SJSA1 (cell line): ENCODE measurements around the gene OR8D1. TPM values are rescaled to one million over a fixed set of nuclear protein-coding genes. Genes with fewer than 3 reads are reported as not detected.
"Not testable (repeated sequence)": the region's sequence is repeated elsewhere in the genome, so short reads cannot be mapped to it uniquely, and the experiment has no call there.

ENCODE experiments used
- DNase-seq, 2 experiments: peaks; one replicate each; pipeline ENCODE4 v3.0.0-alpha.2; 2015 to 2020; ENCODE audit warnings: low spot score in 2 of 2, low read depth in 1 of 2
- H3K27ac ChIP-seq: fragments of 250-450 bp; sonication (Bioruptor Pico); 2 replicates; pipeline ENCODE4 v1.5.1; 2020; ENCODE audit warnings: mild to moderate bottlenecking, moderate library complexity
- H3K27me3 ChIP-seq: fragments of 250-450 bp; sonication (Bioruptor Pico); replicated peaks from 2 replicates; pipeline ENCODE4 v1.5.1; 2020; ENCODE audit warnings: mild to moderate bottlenecking, moderate library complexity
- H3K36me3 ChIP-seq: fragments of 250-450 bp; sonication (Bioruptor Pico); 2 replicates; pipeline ENCODE4 v1.5.1; 2020; ENCODE audit warnings: mild to moderate bottlenecking
- H3K4me1 ChIP-seq: fragments of 250-450 bp; sonication (Bioruptor Pico); replicated peaks from 2 replicates; pipeline ENCODE4 v1.6.1; 2021; ENCODE audit warnings: mild to moderate bottlenecking
- H3K4me3 ChIP-seq: fragments of 250-450 bp; sonication (Bioruptor Pico); 2 replicates; pipeline ENCODE4 v1.5.1; 2020; ENCODE audit warnings: mild to moderate bottlenecking
- H3K9me3 ChIP-seq: fragments of 250-450 bp; sonication (Bioruptor Pico); replicated peaks from 2 replicates; pipeline ENCODE4 v1.5.1; 2020; ENCODE audit warnings: mild to moderate bottlenecking
- total RNA-seq: library from RNA; depleted of rRNA; stranded (reverse); fragments of >200 nt; shearing (Covaris generic); gene quantifications from 2 replicates; pipeline ENCODE4 v1.2.3, GENCODE V29; 2014; rRNA removed

Gene OR8D1
- total RNA-seq, 1 experiment from 2014 or later, result not detected

DNA sequence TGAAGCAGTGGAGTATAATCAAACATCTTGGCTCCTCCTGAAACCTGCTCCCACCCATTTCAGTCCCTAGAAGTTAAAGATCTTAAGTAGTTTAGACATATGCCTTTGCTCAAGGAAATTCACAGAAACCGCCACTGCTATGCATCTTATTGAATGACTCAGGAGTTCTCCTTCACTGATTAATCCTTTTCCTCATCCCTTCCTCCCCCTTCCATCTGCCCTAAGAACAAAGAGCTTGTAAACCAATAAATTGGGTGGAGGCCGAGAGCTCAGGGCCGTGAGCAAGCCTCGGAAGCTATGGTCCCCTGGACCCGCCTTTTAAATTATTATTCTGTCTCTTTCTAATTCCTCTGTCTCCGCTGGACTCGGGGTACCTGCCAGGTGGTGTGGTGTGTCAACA is 42.9 kb downstream of the OR8D1 start:
- H3K4me1 ChIP-seq, H3K9me3 ChIP-seq, H3K4me3 ChIP-seq, DNase-seq, H3K27me3 ChIP-seq, H3K36me3 ChIP-seq, H3K27ac ChIP-seq: not testable (repeated sequence)

DNA sequence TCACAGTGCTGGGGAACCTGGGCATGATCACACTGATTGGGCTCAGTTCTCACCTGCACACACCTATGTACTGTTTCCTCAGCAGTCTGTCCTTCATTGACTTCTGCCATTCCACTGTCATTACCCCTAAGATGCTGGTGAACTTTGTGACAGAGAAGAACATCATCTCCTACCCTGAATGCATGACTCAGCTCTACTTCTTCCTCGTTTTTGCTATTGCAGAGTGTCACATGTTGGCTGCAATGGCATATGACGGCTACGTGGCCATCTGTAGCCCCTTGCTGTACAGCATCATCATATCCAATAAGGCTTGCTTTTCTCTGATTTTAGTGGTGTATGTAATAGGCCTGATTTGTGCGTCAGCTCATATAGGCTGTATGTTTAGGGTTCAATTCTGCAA is 48.7 kb downstream of the OR8D1 start:
- H3K9me3 ChIP-seq, DNase-seq, H3K27ac ChIP-seq, H3K4me1 ChIP-seq, H3K27me3 ChIP-seq, H3K4me3 ChIP-seq, H3K36me3 ChIP-seq: not testable (repeated sequence)

DNA sequence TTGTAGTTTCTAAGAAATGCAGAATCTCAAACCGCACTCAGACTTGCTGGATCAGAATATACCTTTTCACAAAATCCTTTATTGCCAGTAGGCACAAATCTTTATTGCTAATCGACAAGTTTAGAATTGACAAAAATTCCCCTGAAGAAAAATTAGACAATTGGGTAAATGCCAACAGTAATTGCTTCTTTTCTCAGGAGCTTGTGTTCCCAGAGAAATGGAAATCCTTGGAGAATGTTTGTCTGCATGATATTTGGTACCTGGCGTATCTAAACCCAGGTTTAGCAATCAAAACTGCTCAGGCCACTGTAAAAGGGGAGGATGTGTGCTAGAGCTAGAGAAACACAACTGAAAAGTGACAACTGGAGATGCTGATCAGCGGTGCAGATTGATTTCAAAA is 57.7 kb downstream of the OR8D1 start, which contains the start of gene OR8G5:
Gene OR8G5 (plus strand): TSS at position 301 of the 400 bp plus-strand sequence. CDS start 8,556 bp downstream, outside the sequence.
- H3K27ac ChIP-seq, result no peak within 1 kb of the TSS
- H3K4me3 ChIP-seq, result no peak within 1 kb of the TSS
- H3K36me3 ChIP-seq, result no peaks in the 10 kb centered on the region
- H3K27me3 ChIP-seq, result no peaks in the 10 kb centered on the region
- DNase-seq, result no peak
- H3K4me1 ChIP-seq, result no peaks in the 10 kb centered on the region
- no peaks in the 10 kb centered on the region for H3K9me3 ChIP-seq

Other genes with a start within 250 kb of the OR8D1 start
- gene VWA5A, start 198.5 kb downstream of the OR8D1 start, total RNA-seq, result 18.1 and 24.8 TPM in 2 replicates
- gene OR10D3, start 130.6 kb downstream of the OR8D1 start, total RNA-seq, result not detected in 2 replicates
- gene OR8G1, start 72.9 kb downstream of the OR8D1 start, total RNA-seq, result not detected in 2 replicates
- not detected in 2 replicates for gene OR8G5, start 57.6 kb downstream of the OR8D1 start, total RNA-seq
- not detected in 2 replicates for gene OR8D2, start 6.2 kb upstream of the OR8D1 start, total RNA-seq
- gene OR8B2, start 70.5 kb upstream of the OR8D1 start, total RNA-seq, result not detected in 2 replicates
- not detected in 2 replicates for gene OR8B3, start 85.1 kb upstream of the OR8D1 start, total RNA-seq
- not detected in 2 replicates for gene OR8B4, start 110.9 kb upstream of the OR8D1 start, total RNA-seq
- not detected in 2 replicates for gene OR8B8, start 131.7 kb upstream of the OR8D1 start, total RNA-seq
- not detected in 2 replicates for gene OR8B12, start 229.7 kb upstream of the OR8D1 start, total RNA-seq